ENCODE measurements around the gene SELENOS.

DNA sequence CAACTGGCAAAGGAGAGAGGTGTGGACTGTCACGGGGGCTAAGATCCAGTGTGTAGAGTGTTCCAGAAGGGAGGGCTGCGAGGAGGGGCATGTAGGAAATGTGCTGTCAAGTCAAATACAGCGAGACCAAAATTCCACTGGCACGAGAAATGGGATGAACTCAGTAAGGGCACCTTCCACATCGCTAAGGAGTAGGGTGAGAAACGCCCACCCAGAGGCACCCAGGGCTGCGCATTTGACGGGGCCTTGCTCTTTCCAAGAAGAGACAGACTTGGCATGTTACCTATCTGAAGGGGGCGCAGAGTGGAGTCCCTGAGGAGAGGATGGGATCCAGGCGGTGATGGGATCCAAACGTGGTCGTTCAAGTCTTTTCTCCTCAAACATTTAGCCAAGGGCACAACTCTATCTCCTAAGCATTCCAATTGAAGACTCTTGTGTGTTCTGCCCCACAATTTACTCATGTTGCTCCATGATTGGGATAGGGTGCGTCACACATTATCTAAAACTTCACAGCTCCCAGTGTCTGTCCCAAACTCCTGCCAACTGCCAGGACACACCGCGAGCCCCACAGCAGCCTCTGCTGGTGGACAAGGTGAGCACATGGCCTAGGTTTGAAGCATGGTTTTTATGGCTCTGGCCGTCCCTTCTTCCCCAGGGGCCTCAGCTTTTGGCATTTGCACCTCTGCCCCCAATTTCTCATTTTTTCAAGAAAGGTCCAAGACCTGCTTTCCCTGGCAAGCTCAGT is 7.6 kb downstream of the SELENOS start:
- TF ChIP-seq, protein P1, sequence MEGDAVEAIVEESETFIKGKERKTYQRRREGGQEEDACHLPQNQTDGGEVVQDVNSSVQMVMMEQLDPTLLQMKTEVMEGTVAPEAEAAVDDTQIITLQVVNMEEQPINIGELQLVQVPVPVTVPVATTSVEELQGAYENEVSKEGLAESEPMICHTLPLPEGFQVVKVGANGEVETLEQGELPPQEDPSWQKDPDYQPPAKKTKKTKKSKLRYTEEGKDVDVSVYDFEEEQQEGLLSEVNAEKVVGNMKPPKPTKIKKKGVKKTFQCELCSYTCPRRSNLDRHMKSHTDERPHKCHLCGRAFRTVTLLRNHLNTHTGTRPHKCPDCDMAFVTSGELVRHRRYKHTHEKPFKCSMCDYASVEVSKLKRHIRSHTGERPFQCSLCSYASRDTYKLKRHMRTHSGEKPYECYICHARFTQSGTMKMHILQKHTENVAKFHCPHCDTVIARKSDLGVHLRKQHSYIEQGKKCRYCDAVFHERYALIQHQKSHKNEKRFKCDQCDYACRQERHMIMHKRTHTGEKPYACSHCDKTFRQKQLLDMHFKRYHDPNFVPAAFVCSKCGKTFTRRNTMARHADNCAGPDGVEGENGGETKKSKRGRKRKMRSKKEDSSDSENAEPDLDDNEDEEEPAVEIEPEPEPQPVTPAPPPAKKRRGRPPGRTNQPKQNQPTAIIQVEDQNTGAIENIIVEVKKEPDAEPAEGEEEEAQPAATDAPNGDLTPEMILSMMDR (IDR thresholded peaks at IDR 0.05; ENCODE audit: insufficient read depth, low read length) = peak; percentile 14
- TF ChIP-seq GABPA (IDR thresholded peaks at IDR 0.05; ENCODE audit: low read depth) = no peak

Measured in HL-60 (cell line).